H9 (cell line): ENCODE results near the gene EML4. TPM values are rescaled to one million over a fixed set of nuclear protein-coding genes. Genes with fewer than 3 reads are reported as not detected.

ENCODE experiments used
- DNase-seq: peaks from one replicate; pipeline ENCODE4 v3.0.0-alpha.2; 2017
- H2AFZ ChIP-seq: one replicate; pipeline ENCODE4 v1.6.1; 2013; ENCODE audit warnings: mild to moderate bottlenecking, low read length, control low read depth, moderate library complexity
- H2AK5ac ChIP-seq: 2 replicates; pipeline ENCODE4 v1.6.1; 2013; ENCODE audit warnings: low read length, control low read depth, mixed read lengths; ENCODE audit not compliant: insufficient read length
- H2BK120ac ChIP-seq: one replicate; pipeline ENCODE4 v1.6.1; 2013; ENCODE audit warnings: low read depth, mild to moderate bottlenecking, low read length, control low read depth, inconsistent platforms; ENCODE audit not compliant: poor library complexity, severe bottlenecking
- H2BK12ac ChIP-seq: 2 replicates; pipeline ENCODE4 v1.6.1; 2013; ENCODE audit warnings: low read length, control low read depth, mixed read lengths, low read depth; ENCODE audit not compliant: insufficient read length
- H2BK15ac ChIP-seq: 2 replicates; pipeline ENCODE4 v1.6.1; 2013; ENCODE audit warnings: low read depth, low read length, control low read depth
- H2BK20ac ChIP-seq: one replicate; pipeline ENCODE4 v1.6.1; 2013; ENCODE audit warnings: low read depth, mild to moderate bottlenecking, low read length, control low read depth, inconsistent platforms; ENCODE audit not compliant: poor library complexity, severe bottlenecking
- H2BK5ac ChIP-seq: 2 replicates; pipeline ENCODE4 v1.6.1; 2013; ENCODE audit warnings: low read length, control low read depth, mixed read lengths; ENCODE audit not compliant: insufficient read length
- H3K14ac ChIP-seq: 2 replicates; pipeline ENCODE4 v1.6.1; 2013; ENCODE audit warnings: low read length, control low read depth; ENCODE audit not compliant: insufficient read depth
- H3K18ac ChIP-seq: 2 replicates; pipeline ENCODE4 v1.6.1; 2013; ENCODE audit warnings: low read depth, mild to moderate bottlenecking, mixed read lengths, low read length, control low read depth; ENCODE audit not compliant: insufficient read length
- H3K23ac ChIP-seq: 2 replicates; pipeline ENCODE4 v1.6.1; 2013; ENCODE audit warnings: low read length, control low read depth, mixed read lengths, low read depth; ENCODE audit not compliant: insufficient read length
- H3K23me2 ChIP-seq: 2 replicates; pipeline ENCODE4 v1.6.1; 2013; ENCODE audit warnings: low read depth, mild to moderate bottlenecking, mixed read lengths, low read length, control low read depth; ENCODE audit not compliant: insufficient read length, poor library complexity, severe bottlenecking
- H3K27ac ChIP-seq: 2 replicates; pipeline ENCODE4 v1.5.1; 2013; ENCODE audit warnings: low read length, control low read depth, mixed read lengths, low read depth; ENCODE audit not compliant: insufficient read length
- H3K27me3 ChIP-seq: 2 replicates; pipeline ENCODE4 v1.6.1; 2013; ENCODE audit warnings: low read length, control low read depth, inconsistent platforms; ENCODE audit not compliant: insufficient read depth
- H3K4ac ChIP-seq: 2 replicates; pipeline ENCODE4 v1.6.1; 2013; ENCODE audit warnings: low read depth, mild to moderate bottlenecking, control low read depth, inconsistent platforms, low read length, moderate library complexity
- H3K4me1 ChIP-seq: 2 replicates; pipeline ENCODE4 v1.6.1; 2013; ENCODE audit warnings: low read length, control low read depth, inconsistent platforms; ENCODE audit not compliant: insufficient read depth
- H3K4me2 ChIP-seq: 2 replicates; pipeline ENCODE4 v1.6.1; 2013; ENCODE audit warnings: low read length, control low read depth, mixed read lengths; ENCODE audit not compliant: insufficient read length, insufficient read depth
- H3K56ac ChIP-seq: 2 replicates; pipeline ENCODE4 v1.6.1; 2013; ENCODE audit warnings: low read depth, mild to moderate bottlenecking, mixed read lengths, low read length, control low read depth; ENCODE audit not compliant: insufficient read length
- H3K79me1 ChIP-seq: 2 replicates; pipeline ENCODE4 v1.6.1; 2013; ENCODE audit warnings: low read depth, mild to moderate bottlenecking, moderate library complexity, low read length, control low read depth, inconsistent platforms; ENCODE audit not compliant: insufficient read depth, poor library complexity, severe bottlenecking
- H3K79me2 ChIP-seq: 2 replicates; pipeline ENCODE4 v1.6.1; 2013; ENCODE audit warnings: low read length, control low read depth, inconsistent platforms; ENCODE audit not compliant: insufficient read depth
- H3K9ac ChIP-seq: 2 replicates; pipeline ENCODE4 v1.6.1; 2013; ENCODE audit warnings: low read length, control low read depth, mixed read lengths; ENCODE audit not compliant: insufficient read length; ENCODE audit errors: extremely low read depth
- H3K9me3 ChIP-seq: one replicate; pipeline ENCODE4 v1.6.1; 2013; ENCODE audit warnings: low read depth, low read length, inconsistent platforms; ENCODE audit not compliant: control insufficient read depth
- H3T11ph ChIP-seq: one replicate; pipeline ENCODE4 v1.6.1; 2013; ENCODE audit warnings: mild to moderate bottlenecking, low read length, control low read depth, inconsistent platforms
- H4K20me1 ChIP-seq: one replicate; pipeline ENCODE4 v1.6.1; 2013; ENCODE audit not compliant: control insufficient read depth, insufficient read length, insufficient read depth
- H4K5ac ChIP-seq: 2 replicates; pipeline ENCODE4 v1.6.1; 2013; ENCODE audit warnings: low read depth, mild to moderate bottlenecking, mixed read lengths, low read length, control low read depth; ENCODE audit not compliant: insufficient read length
- H4K8ac ChIP-seq: replicated peaks from 2 replicates; pipeline ENCODE4 v1.6.1; 2013; ENCODE audit warnings: low read length, control low read depth, mixed read lengths, low read depth; ENCODE audit not compliant: insufficient read length
- H4K91ac ChIP-seq: 2 replicates; pipeline ENCODE4 v1.6.1; 2013; ENCODE audit warnings: low read depth, mild to moderate bottlenecking, moderate library complexity, mixed read lengths, low read length, control low read depth; ENCODE audit not compliant: insufficient read length
- H3K27ac Mint-ChIP-seq, 3 experiments: 2 replicates in 2 of 3; 3 replicates in 1 of 3; pipeline ENCODE4 v1.8.0; 2020 to 2021; ENCODE audit warnings: mixed read lengths in 3 of 3, mild to moderate bottlenecking in 1 of 3, moderate library complexity in 1 of 3
- H3K27me3 Mint-ChIP-seq: 2 replicates; pipeline ENCODE4 v1.8.0; 2021; ENCODE audit warnings: low read depth, mild to moderate bottlenecking, moderate library complexity, mixed read lengths
- H3K36me3 Mint-ChIP-seq, 3 experiments: 2 replicates in 2 of 3; 3 replicates in 1 of 3; pipeline ENCODE4 v1.8.0; 2020 to 2021; ENCODE audit warnings: low read depth in 3 of 3, mixed read lengths in 3 of 3; ENCODE audit not compliant: insufficient read depth in 1 of 3
- H3K4me1 Mint-ChIP-seq, 2 experiments: 2 replicates each; pipeline ENCODE4 v1.8.0; 2020; ENCODE audit warnings: mixed read lengths in 2 of 2
- H3K4me3 Mint-ChIP-seq, 2 experiments: 2 replicates in 1 of 2; 3 replicates in 1 of 2; pipeline ENCODE4 v1.8.0; 2020 to 2021; ENCODE audit warnings: mild to moderate bottlenecking in 2 of 2, mixed read lengths in 2 of 2, moderate library complexity in 1 of 2
- H3K9me3 Mint-ChIP-seq, 2 experiments: 2 replicates in 1 of 2; 3 replicates in 1 of 2; pipeline ENCODE4 v1.8.0; 2020; ENCODE audit warnings: mild to moderate bottlenecking in 2 of 2, mixed read lengths in 2 of 2, moderate library complexity in 1 of 2
- CTCF ChIP-seq: fragments of 200-600 bp; sonication (generic); conservative IDR thresholded peaks from 3 replicates; pipeline ENCODE4 v1.8.0; 2021; ENCODE audit warnings: antibody characterized with exemption, mild to moderate bottlenecking
- WGBS: extraction: QIAGEN DNeasy Blood & Tissue Kit; methylation state at CpG from one replicate; pipeline ENCODE4 v1.1.7; 2013; ENCODE audit warnings: missing lambda C conversion rate, low lambda C conversion rate, mixed read lengths; ENCODE audit not compliant: insufficient read length; ENCODE audit errors: extremely low coverage; 5-methylcytosine and 5-hydroxymethylcytosine counted together
- total RNA-seq: library from RNA; stranded (reverse); gene quantifications from 2 replicates; pipeline ENCODE4 v1.2.1, GENCODE V29; 2021

Gene EML4
- total RNA-seq, 1 experiment from 2014 or later: 68.6 TPM

DNA sequence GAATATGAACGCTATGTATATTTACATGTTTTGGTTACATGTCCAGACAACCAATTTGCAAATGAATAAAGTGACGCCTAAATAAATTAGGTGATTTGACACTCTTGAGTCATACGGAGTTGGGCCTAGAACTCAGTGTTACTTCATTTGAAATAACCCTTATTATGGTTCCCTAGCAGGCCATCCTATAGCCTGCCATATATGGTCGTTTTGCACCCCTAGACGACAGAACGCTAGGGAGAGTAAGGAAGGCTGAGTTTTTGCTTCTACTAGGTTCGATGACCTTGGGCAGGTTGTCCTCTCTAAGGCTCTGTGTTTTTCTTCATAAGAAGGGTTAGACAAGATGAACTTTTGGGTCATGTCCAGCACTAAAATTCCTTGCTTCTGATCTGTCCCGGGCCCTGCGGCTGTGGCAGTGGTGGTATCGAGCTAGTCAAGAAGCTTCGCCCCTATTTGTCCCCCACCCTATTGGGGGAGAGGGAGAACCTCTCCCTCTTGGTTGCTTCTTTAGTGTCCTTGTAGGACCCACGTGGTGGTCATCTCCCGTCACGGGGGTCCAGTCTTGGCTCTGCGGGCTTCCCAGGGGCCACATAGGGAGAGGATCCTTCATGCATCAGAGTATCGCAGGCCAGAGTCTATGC, 574 bp upstream of the EML4 start:
- Histone ChIP-seq H4K8ac (no peak overlapping the region), H2BK12ac (no peak overlapping the region), H2AK5ac (no peak overlapping the region), H4K91ac (no peak overlapping the region), H2BK120ac (no peak overlapping the region), H3K79me2 (peaks cover 15% of the 10 kb centered on the region; the same call in 1 of the 2 replicates), H3K9me3 (no peaks in the 10 kb centered on the region), H3K4me2 (no peak overlapping the region), H4K20me1 (no peaks in the 10 kb centered on the region), H2BK15ac (no peak overlapping the region), H3K9ac (no peak overlapping the region), H3K23me2 (peaks cover 9% of the 10 kb centered on the region), H3K23ac (no peak overlapping the region), H2BK5ac (no peak overlapping the region), H3K4me1 (no peaks in the 10 kb centered on the region; the same call in 1 of the 2 replicates), H3K56ac (no peak overlapping the region), H3K18ac (peak overlapping the region; percentile 25), H3K27me3 (no peaks in the 10 kb centered on the region), H4K5ac (no peak overlapping the region), H2BK20ac (no peak overlapping the region), H3K27ac (no peak overlapping the region), H3K4ac (no peak overlapping the region), H3K79me1 (no peaks in the 10 kb centered on the region), H3T11ph (no peak overlapping the region), H2AFZ (no peak overlapping the region), H3K14ac (0 out of 2 replicates have a peak overlapping the region, but pooled peaks have one; percentile 1)
- DNase-seq: no peak
- peak overlapping the region in 2 of 3 experiments; percentile 78 to 81; a peak in 4 of 7 replicates for H3K27ac Mint-ChIP-seq
- TF ChIP-seq CTCF: no peak
- peaks cover 3% of the 10 kb centered on the region; the same call in 1 of the 2 replicates for H3K27me3 Mint-ChIP-seq
- no CpG with 5 or more reads among the region's 16 CpGs for WGBS
- no peaks in the 10 kb centered on the region for H3K36me3 Mint-ChIP-seq
- H3K4me3 Mint-ChIP-seq: no peak overlapping the region; a peak in 1 of 5 replicates
- H3K9me3 Mint-ChIP-seq: no peaks in the 10 kb centered on the region
- H3K4me1 Mint-ChIP-seq: peaks cover 4 to 13% of the 10 kb centered on the region in 2 experiments
